Activated T-cell treated with anti-CD3 and anti-CD28 coated beads, Interleukin-2, amount 50 U/mL, for 72 hours (primary cell): ENCODE results near the gene HEATR5B. TPM values are rescaled to one million over a fixed set of nuclear protein-coding genes. Genes with fewer than 3 reads are reported as not detected.
"Not testable (repeated sequence)": the region's sequence is repeated elsewhere in the genome, so short reads cannot be mapped to it uniquely, and the experiment has no call there.

ENCODE experiments used
- ATAC-seq, 2 donors: fragments of 150-1000 bp; cut with Tn5 transposase; replicated peaks in 1 of 2; 2 replicates each; pipeline ENCODE4 v1.10.0; 2021; ENCODE audit warnings: moderate library complexity in 2 of 2, mild to moderate bottlenecking in 1 of 2
- DNase-seq, 2 donors: peaks; one replicate each; pipeline ENCODE4 v3.0.0; 2021 to 2022; ENCODE audit warnings: mixed read lengths in 1 of 2
- H3K27ac Mint-ChIP-seq: one replicate; pipeline ENCODE4 v1.8.0; 2022; ENCODE audit warnings: mild to moderate bottlenecking, moderate library complexity, mixed read lengths
- H3K27me3 Mint-ChIP-seq: one replicate; pipeline ENCODE4 v1.8.0; 2022; ENCODE audit warnings: low read depth, mixed read lengths
- H3K36me3 Mint-ChIP-seq, 2 donors: one replicate each; pipeline ENCODE4 v1.8.0; 2022; ENCODE audit warnings: mixed read lengths in 2 of 2, mild to moderate bottlenecking in 1 of 2; ENCODE audit not compliant: insufficient read depth in 2 of 2
- H3K4me1 Mint-ChIP-seq: one replicate; pipeline ENCODE4 v1.8.0; 2022; ENCODE audit warnings: low read depth, mixed read lengths
- H3K4me3 Mint-ChIP-seq, 2 donors: one replicate each; pipeline ENCODE4 v1.8.0; 2022; ENCODE audit warnings: mild to moderate bottlenecking in 2 of 2, mixed read lengths in 2 of 2, moderate library complexity in 2 of 2
- H3K9me3 Mint-ChIP-seq, 2 donors: one replicate each; pipeline ENCODE4 v1.8.0; 2022; ENCODE audit warnings: mixed read lengths in 2 of 2
- total RNA-seq, 2 donors: library from RNA; stranded (reverse); gene quantifications; one replicate each; pipeline ENCODE4 v1.2.3, GENCODE V29; 2022

The HEATR5B gene
- total RNA-seq, 2 donors from 2014 or later, result 12.4 to 14.8 TPM

GRCh38 chr2:36941867-36942266 is 142.3 kb downstream of the HEATR5B start:
- no peaks in the 10 kb centered on the region for H3K9me3 Mint-ChIP-seq
- H3K27me3 Mint-ChIP-seq, result no peaks in the 10 kb centered on the region
- no peak overlapping the region for H3K4me3 Mint-ChIP-seq
- H3K36me3 Mint-ChIP-seq, result peaks cover 0 to 5% of the 10 kb centered on the region in 2 donors
- no peak overlapping the region for H3K27ac Mint-ChIP-seq
- H3K4me1 Mint-ChIP-seq, result peaks cover 2% of the 10 kb centered on the region
- DNase-seq (no peak), ATAC-seq (no peak)

DNA sequence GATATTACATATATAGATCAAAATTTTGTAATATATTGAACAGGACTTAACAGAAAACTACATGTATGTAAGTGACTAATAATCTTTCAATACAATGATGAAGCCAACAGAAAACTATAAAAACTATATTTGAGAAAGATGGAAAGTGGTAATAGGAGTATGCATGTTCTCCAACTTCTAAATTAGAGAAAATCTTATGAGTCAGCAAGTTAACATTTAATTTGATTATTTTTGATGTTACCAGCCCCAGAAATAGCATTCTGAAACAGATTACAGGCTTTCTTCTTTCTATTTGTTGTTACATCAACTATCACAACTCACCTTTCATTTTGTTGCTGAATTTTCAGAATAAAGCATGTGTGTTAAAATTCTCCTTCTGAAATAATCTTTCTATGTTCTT is 147.6 kb downstream of the HEATR5B start:
- H3K4me1 Mint-ChIP-seq, H3K27me3 Mint-ChIP-seq, DNase-seq, H3K9me3 Mint-ChIP-seq, H3K4me3 Mint-ChIP-seq, ATAC-seq, H3K36me3 Mint-ChIP-seq, H3K27ac Mint-ChIP-seq: not testable (repeated sequence)

DNA sequence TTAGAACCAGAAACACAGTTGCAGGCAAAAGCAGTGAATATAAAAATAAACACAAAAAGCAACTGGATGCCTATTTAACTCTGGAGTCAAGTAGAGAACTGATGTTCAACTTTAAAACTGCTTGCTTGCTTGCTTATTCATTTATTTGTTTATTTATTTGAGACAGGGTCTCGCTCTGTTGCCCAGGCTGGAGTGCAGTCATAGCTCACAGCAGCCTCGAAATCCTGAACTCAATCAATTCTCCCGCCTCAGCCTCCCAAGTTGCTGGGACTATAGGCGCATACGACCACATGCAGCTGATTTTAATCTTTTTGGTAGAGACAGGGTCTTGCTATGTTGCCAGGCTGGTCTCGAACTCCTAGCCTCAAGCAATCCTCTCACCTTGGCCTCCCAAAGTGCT is 152.5 kb downstream of the HEATR5B start:
- H3K4me3 Mint-ChIP-seq, ATAC-seq, H3K9me3 Mint-ChIP-seq, H3K27ac Mint-ChIP-seq, H3K36me3 Mint-ChIP-seq, DNase-seq, H3K27me3 Mint-ChIP-seq: not testable (repeated sequence)
- peaks cover 12% of the 10 kb centered on the region for H3K4me1 Mint-ChIP-seq

Other genes starting within 250 kb of the HEATR5B start
- gene STRN, start 117.8 kb downstream of the HEATR5B start, total RNA-seq, result 10 to 100 TPM; 34.1 to 41.7 TPM
- gene GPATCH11, start 146 bp upstream of the HEATR5B start, total RNA-seq, result 10 to 100 TPM; 12.3 to 12.4 TPM
- 10 to 100 TPM; 30.1 to 42.9 TPM for gene EIF2AK2, start 72.6 kb upstream of the HEATR5B start, total RNA-seq
- gene SULT6B1, start 104.3 kb upstream of the HEATR5B start, total RNA-seq, result not detected
- 10 to 100 TPM; 34.0 to 39.7 TPM for gene CEBPZOS, start 112.1 kb upstream of the HEATR5B start, total RNA-seq
- gene CEBPZ, start 147.2 kb upstream of the HEATR5B start, total RNA-seq, result 10 to 100 TPM; 52.6 to 67.7 TPM
- 10 to 100 TPM; 30.6 to 33.4 TPM for gene NDUFAF7, start 147.3 kb upstream of the HEATR5B start, total RNA-seq
- gene PRKD3, start 240.5 kb upstream of the HEATR5B start, total RNA-seq, result 10 to 100 TPM; 20.2 to 28.5 TPM